ENCODE data around the gene MYO3A.

GRCh38 chr10:26067680-26068079 is 133.7 kb downstream of the MYO3A start:
- TF ChIP-seq CTCF (conservative IDR thresholded peaks at IDR 0.05 in 1 of 2, IDR thresholded peaks at IDR 0.05 in 1 of 2; ENCODE audit: low read depth in 1 of 2, low read length in 2 of 2) (no peak), EZH2 (IDR thresholded peaks at IDR 0.05; ENCODE audit: low read length, missing control alignments) (no peak)

All from fibroblast of lung (primary cell).